ENCODE results near the gene ABI1.

ABI1 gene

DNA sequence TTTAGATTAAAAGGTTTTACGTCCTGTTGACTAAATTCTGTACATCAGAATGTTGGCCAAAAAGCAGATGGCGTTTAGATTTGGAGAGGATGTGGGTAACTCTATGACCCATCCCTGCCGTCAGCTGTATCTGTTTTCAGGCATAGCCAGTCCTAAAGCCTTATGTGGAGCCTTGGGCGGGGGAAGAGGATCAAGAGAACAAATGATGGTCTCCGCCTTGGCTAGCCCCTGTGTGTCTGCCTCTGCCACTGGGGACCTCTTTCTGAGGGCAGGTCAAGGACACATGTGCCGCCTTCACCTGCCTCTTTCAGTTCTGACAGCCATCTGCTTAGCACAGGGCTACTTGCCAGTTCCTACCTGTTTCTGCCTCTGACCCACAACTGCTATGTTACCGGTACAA, 139.2 kb downstream of the ABI1 start:
- no peaks in the 10 kb centered on the region for H3K4me1 ChIP-seq (ENCODE audit: control insufficient read depth, insufficient read depth, low read length)
- H3K36me3 ChIP-seq (ENCODE audit: control insufficient read depth, insufficient read depth, low read length): no peaks in the 10 kb centered on the region
- no peak overlapping the region for H3K27ac ChIP-seq (ENCODE audit: insufficient read depth, low read depth, low read length, poor library complexity, severe bottlenecking)
- no peaks in the 10 kb centered on the region for H3K27me3 ChIP-seq (ENCODE audit: control insufficient read depth, insufficient read depth, low read length, poor library complexity, severe bottlenecking)
- no peak overlapping the region for H3K4me3 ChIP-seq (ENCODE audit: insufficient read depth, low read depth, low read length)
- no peaks in the 10 kb centered on the region for H3K9me3 ChIP-seq (ENCODE audit: control insufficient read depth, low read length)
- WGBS, 2 experiments: 94% methylated on average over 7 of the region's 7 CpGs

DNA sequence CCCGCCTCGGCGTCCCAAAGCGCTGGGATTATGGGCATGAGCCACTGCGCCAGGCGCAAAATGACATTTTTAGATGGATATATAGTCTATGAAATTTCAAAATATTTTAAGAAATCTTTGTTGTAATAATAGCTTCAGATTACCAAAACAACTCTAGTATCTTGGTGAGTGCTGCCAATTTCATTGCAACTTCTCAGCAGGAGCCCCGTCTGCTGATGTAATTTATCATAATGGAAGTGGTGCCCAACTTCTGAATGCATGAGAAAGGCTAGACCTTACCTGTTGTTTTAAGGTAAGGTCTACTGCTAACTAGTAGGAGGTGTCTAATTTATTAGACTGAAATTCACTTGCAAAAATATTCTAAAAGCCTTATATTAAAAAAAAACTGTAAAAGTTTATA, 143.3 kb downstream of the ABI1 start:
- Histone ChIP-seq H3K27ac (ENCODE audit: insufficient read depth, low read depth, low read length, poor library complexity, severe bottlenecking) (no peak overlapping the region), H3K4me1 (ENCODE audit: control insufficient read depth, insufficient read depth, low read length) (no peaks in the 10 kb centered on the region), H3K4me3 (ENCODE audit: insufficient read depth, low read depth, low read length) (no peak overlapping the region), H3K9me3 (ENCODE audit: control insufficient read depth, low read length) (no peaks in the 10 kb centered on the region), H3K36me3 (ENCODE audit: control insufficient read depth, insufficient read depth, low read length) (no peaks in the 10 kb centered on the region), H3K27me3 (ENCODE audit: control insufficient read depth, insufficient read depth, low read length, poor library complexity, severe bottlenecking) (no peaks in the 10 kb centered on the region)
- 78 to 83% methylated on average over 7 of the region's 7 CpGs for WGBS, 2 experiments

- no peak overlapping the region for H3K27ac ChIP-seq (ENCODE audit: insufficient read depth, low read depth, low read length, poor library complexity, severe bottlenecking)
- no peaks in the 10 kb centered on the region for H3K4me1 ChIP-seq (ENCODE audit: control insufficient read depth, insufficient read depth, low read length)
- H3K27me3 ChIP-seq (ENCODE audit: control insufficient read depth, insufficient read depth, low read length, poor library complexity, severe bottlenecking): no peaks in the 10 kb centered on the region
- H3K4me3 ChIP-seq (ENCODE audit: insufficient read depth, low read depth, low read length): no peak overlapping the region
- H3K9me3 ChIP-seq (ENCODE audit: control insufficient read depth, low read length): no peaks in the 10 kb centered on the region
- 92% methylated on average over 2 of the region's 2 CpGs for WGBS, 2 experiments
- no peaks in the 10 kb centered on the region for H3K36me3 ChIP-seq (ENCODE audit: control insufficient read depth, insufficient read depth, low read length)
Measured at GRCh38 chr10:26715137-26715487, 145.6 kb downstream of the ABI1 start.

DNA sequence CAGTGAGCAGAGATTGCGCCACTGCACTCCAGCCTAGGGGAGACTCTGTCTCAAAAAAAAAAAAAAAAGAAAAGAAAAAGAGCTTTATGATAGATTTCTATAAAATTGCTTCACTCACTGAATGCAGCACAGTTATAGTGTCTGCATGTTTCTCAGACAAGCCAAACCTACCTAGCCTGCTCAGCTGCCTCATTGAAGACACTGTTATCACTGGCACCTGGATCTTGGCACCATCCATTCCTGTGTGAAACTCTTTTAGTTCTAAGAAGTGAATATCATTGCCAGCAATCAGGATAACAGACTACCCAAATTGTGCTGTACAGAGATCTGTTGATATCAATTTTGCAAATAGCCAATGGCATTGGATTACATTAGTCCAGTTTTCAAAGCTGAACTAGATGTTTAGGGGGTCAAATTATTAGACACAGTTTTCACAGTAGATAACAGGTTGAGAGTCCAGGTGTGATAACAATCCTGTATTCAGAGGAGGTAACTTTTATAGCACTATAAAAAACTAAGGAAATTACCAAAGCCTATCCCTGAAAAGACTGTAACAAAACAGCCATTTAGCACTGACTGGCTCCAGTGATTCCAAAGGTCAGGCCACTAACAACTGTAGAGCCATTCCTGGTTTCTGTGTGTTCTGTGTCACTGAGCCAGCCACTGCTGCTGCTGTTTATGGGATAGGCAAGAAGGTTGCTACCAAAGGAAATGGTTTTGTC, 146.2 kb downstream of the ABI1 start:
- 100% methylated on average over 1 of the region's 1 CpG; no CpG with 5 or more reads in 1 of the 2 experiments for WGBS, 2 experiments
- Histone ChIP-seq H3K36me3 (ENCODE audit: control insufficient read depth, insufficient read depth, low read length) (no peaks in the 10 kb centered on the region), H3K27me3 (ENCODE audit: control insufficient read depth, insufficient read depth, low read length, poor library complexity, severe bottlenecking) (no peaks in the 10 kb centered on the region), H3K27ac (ENCODE audit: insufficient read depth, low read depth, low read length, poor library complexity, severe bottlenecking) (no peak overlapping the region), H3K9me3 (ENCODE audit: control insufficient read depth, low read length) (no peaks in the 10 kb centered on the region), H3K4me1 (ENCODE audit: control insufficient read depth, insufficient read depth, low read length) (no peaks in the 10 kb centered on the region), H3K4me3 (ENCODE audit: insufficient read depth, low read depth, low read length) (no peak overlapping the region)

- H3K27me3 ChIP-seq (ENCODE audit: control insufficient read depth, insufficient read depth, low read length, poor library complexity, severe bottlenecking): no peaks in the 10 kb centered on the region
- H3K27ac ChIP-seq (ENCODE audit: insufficient read depth, low read depth, low read length, poor library complexity, severe bottlenecking): no peak overlapping the region
- H3K4me1 ChIP-seq (ENCODE audit: control insufficient read depth, insufficient read depth, low read length): no peaks in the 10 kb centered on the region
- no peak overlapping the region for H3K4me3 ChIP-seq (ENCODE audit: insufficient read depth, low read depth, low read length)
- H3K36me3 ChIP-seq (ENCODE audit: control insufficient read depth, insufficient read depth, low read length): peaks cover under 1% of the 10 kb centered on the region
- H3K9me3 ChIP-seq (ENCODE audit: control insufficient read depth, low read length): no peaks in the 10 kb centered on the region
- WGBS, 2 experiments: 92 to 97% methylated on average over 5 of the region's 5 CpGs
Measured at GRCh38 chr10:26711324-26711723, 149.4 kb downstream of the ABI1 start.

DNA sequence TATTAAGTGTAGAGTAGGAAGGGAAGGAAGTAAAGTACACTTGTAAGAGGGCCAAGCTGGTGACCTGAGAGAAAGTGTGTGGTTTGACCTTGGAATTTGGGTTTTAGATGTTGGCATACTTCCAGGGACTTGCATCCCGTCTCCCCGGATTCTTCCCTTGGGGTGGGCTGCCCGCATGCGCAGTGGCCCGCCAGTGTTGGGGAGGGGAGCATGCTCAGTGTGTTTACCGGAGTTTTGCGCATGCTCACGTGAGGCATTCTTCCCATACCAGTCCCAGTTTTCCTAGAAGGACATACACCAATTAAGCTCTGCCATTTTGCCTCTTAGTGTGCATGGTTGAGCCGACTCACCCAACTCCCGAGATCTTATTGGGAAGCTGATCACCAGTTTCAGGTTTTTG, 153.8 kb downstream of the ABI1 start:
- Histone ChIP-seq H3K27me3 (ENCODE audit: control insufficient read depth, insufficient read depth, low read length, poor library complexity, severe bottlenecking) (no peaks in the 10 kb centered on the region), H3K36me3 (ENCODE audit: control insufficient read depth, insufficient read depth, low read length) (peaks cover 8% of the 10 kb centered on the region), H3K27ac (ENCODE audit: insufficient read depth, low read depth, low read length, poor library complexity, severe bottlenecking) (no peak overlapping the region), H3K4me3 (ENCODE audit: insufficient read depth, low read depth, low read length) (no peak overlapping the region), H3K9me3 (ENCODE audit: control insufficient read depth, low read length) (no peaks in the 10 kb centered on the region), H3K4me1 (ENCODE audit: control insufficient read depth, insufficient read depth, low read length) (no peaks in the 10 kb centered on the region)
- WGBS, 2 experiments: 90% methylated on average over 10 of the region's 10 CpGs

- WGBS, 2 experiments: 91 to 94% methylated on average over 6 of the region's 6 CpGs
- Histone ChIP-seq H3K27ac (ENCODE audit: insufficient read depth, low read depth, low read length, poor library complexity, severe bottlenecking) (no peak overlapping the region), H3K27me3 (ENCODE audit: control insufficient read depth, insufficient read depth, low read length, poor library complexity, severe bottlenecking) (no peaks in the 10 kb centered on the region), H3K4me3 (ENCODE audit: insufficient read depth, low read depth, low read length) (no peak overlapping the region), H3K36me3 (ENCODE audit: control insufficient read depth, insufficient read depth, low read length) (peaks cover 8% of the 10 kb centered on the region), H3K9me3 (ENCODE audit: control insufficient read depth, low read length) (no peaks in the 10 kb centered on the region), H3K4me1 (ENCODE audit: control insufficient read depth, insufficient read depth, low read length) (no peaks in the 10 kb centered on the region)
Measured at GRCh38 chr10:26706206-26706605, 154.6 kb downstream of the ABI1 start.

- Histone ChIP-seq H3K9me3 (ENCODE audit: control insufficient read depth, low read length) (no peaks in the 10 kb centered on the region), H3K36me3 (ENCODE audit: control insufficient read depth, insufficient read depth, low read length) (peaks cover 8% of the 10 kb centered on the region), H3K4me1 (ENCODE audit: control insufficient read depth, insufficient read depth, low read length) (no peaks in the 10 kb centered on the region), H3K27ac (ENCODE audit: insufficient read depth, low read depth, low read length, poor library complexity, severe bottlenecking) (no peak overlapping the region), H3K27me3 (ENCODE audit: control insufficient read depth, insufficient read depth, low read length, poor library complexity, severe bottlenecking) (no peaks in the 10 kb centered on the region), H3K4me3 (ENCODE audit: insufficient read depth, low read depth, low read length) (no peak overlapping the region)
- WGBS, 2 experiments: 92 to 94% methylated on average over 4 to 5 of the region's 9 CpGs
Measured at GRCh38 chr10:26703974-26704373, 156.8 kb downstream of the ABI1 start.

DNA sequence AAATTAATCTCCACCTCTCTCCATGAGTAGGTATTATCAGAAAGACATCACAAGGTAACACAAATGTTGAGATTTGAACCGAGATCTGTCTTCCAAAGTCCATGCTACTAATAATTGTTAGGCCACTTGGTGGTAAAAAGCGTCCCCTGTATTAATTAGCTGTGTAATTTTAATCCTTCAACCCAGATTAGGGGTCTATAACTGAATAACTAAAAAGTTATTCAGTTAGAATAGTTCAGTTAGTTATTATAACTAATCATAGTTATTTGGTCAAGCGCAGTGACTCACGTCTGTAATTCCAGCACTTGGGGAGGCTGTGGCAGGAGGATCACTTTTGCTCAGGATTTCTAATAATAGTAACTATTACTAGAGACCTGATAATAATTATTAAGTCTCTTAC, 157.7 kb downstream of the ABI1 start:
- no peak overlapping the region for H3K27ac ChIP-seq (ENCODE audit: insufficient read depth, low read depth, low read length, poor library complexity, severe bottlenecking)
- H3K36me3 ChIP-seq (ENCODE audit: control insufficient read depth, insufficient read depth, low read length): peaks cover 8% of the 10 kb centered on the region
- H3K27me3 ChIP-seq (ENCODE audit: control insufficient read depth, insufficient read depth, low read length, poor library complexity, severe bottlenecking): no peaks in the 10 kb centered on the region
- no peaks in the 10 kb centered on the region for H3K4me1 ChIP-seq (ENCODE audit: control insufficient read depth, insufficient read depth, low read length)
- H3K4me3 ChIP-seq (ENCODE audit: insufficient read depth, low read depth, low read length): no peak overlapping the region
- no peaks in the 10 kb centered on the region for H3K9me3 ChIP-seq (ENCODE audit: control insufficient read depth, low read length)
- 50 to 71% methylated on average over 1 to 2 of the region's 4 CpGs for WGBS, 2 experiments

- 80 to 82% methylated on average over 4 of the region's 4 CpGs for WGBS, 2 experiments
- Histone ChIP-seq H3K4me1 (ENCODE audit: control insufficient read depth, insufficient read depth, low read length) (no peaks in the 10 kb centered on the region), H3K4me3 (ENCODE audit: insufficient read depth, low read depth, low read length) (no peak overlapping the region), H3K9me3 (ENCODE audit: control insufficient read depth, low read length) (no peaks in the 10 kb centered on the region), H3K36me3 (ENCODE audit: control insufficient read depth, insufficient read depth, low read length) (peaks cover 5% of the 10 kb centered on the region), H3K27ac (ENCODE audit: insufficient read depth, low read depth, low read length, poor library complexity, severe bottlenecking) (no peak overlapping the region), H3K27me3 (ENCODE audit: control insufficient read depth, insufficient read depth, low read length, poor library complexity, severe bottlenecking) (no peaks in the 10 kb centered on the region)
Measured at GRCh38 chr10:26700884-26701630, 159.7 kb downstream of the ABI1 start.
